Stimulated activated CD8-positive, alpha-beta memory T cell treated with anti-CD3 and anti-CD28 coated beads, Interleukin-15, amount 100 ng/mL, for 24 hours (primary cell): ENCODE data around the gene PPDPF.

ENCODE experiments used
- DNase-seq: peaks from one replicate; pipeline ENCODE4 v3.0.0-alpha.2; 2020; ENCODE audit warnings: low read depth

The PPDPF gene

DNA sequence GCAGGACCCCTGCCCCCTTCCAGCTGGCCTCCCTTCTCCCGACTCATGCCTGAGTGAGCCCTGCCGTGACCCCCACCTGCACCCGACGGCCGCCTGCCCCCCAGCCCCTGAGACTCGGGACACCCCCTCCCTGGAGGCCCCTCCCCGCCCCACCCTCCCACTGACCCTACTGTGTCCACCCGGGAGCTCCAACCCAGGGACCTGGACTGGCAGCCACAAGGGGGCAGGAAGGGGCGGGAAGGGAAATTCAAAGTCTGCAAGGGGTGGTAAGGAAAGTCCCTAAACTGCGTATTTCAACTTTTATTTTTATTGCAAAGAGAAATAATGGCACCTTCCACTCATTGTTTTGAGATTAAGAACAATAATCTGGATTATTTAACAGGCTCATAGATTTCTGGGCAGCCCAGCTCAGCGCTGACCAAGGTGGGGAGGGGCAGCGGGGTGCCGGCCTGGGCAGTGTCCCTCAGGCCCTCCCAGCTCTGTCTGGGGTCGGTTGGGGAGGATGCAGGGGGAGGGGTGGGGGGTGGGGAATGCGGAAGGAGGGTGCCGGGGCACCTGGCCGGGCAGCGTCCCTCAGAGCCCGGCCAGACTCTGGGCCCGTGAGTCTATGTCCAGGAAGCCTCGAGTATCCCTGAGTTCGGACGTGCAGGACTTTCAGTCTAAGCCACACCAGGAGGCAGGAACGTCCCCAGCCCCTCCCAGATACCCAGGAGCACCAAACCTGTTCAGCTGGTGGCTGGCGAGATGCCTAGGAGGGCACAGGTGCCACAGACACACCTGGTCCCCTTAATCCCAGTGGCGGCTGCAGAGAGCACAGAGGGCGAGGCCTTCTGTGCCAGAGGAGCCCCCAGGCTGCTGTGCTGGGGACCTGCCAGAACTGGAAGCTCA is 17.9 kb downstream of the PPDPF start:
- DNase-seq: no peak

DNA sequence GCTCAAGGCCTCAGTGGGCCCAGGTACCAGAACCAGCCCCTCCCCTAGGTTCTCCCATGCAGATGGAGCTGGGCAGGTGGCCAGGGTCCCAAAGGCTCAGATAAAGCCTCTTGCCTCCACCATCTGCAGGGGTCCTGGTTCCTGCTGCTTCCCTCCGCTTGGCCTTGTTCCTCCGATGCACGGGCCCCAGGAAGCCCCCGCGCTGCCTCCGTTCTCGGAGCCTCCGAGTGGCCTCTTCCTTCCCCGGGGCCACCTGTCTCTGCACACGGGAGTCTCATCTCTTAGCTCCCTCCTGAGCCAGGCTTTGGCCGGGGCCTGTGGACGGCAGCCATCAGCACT is 18.5 kb downstream of the PPDPF start:
- DNase-seq: no peak

DNA sequence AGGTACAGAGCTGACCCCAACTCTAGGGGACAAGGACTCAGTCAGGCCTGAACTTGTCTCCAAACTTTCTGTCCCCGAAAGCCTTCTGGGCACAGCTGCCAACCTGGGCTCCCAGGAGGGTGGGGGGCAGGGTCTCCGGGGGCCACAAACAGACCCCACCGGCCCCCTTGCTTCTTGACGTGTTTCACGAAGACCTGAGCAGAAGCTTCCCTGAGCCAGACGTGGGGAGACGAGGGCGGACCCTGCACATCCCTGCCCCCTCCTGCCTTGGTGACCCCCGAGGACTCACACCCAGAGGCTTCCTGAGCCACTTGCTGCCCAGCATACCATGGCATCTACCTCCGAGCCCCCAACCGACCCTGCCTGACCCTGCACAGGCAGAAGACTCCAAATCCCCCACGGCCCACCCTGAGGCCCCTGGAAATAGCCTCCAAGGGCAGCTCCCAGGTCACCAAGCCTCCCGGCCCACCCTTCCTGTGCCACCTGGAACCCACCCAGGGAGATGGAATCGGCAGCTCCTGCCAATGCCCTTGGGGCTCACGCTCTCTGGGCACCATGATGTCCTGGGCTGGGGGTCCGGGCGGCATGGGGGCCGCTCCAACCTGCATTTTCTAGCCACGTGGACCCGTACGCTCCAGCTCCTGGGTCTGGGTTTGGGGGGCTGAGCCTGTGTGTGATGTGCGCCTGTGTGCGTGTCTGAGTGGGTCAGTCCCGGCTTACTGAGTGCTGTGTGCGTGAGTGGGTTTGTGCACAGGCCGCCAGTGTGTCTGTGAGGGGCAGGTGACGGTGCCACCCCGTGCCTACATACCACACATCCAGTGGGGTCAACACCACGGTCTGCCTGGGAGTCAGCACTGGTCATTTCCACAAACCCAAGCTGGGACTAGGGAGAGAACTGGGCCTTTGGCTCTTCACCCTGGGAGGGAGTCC is 19.1 kb downstream of the PPDPF start:
- DNase-seq: no peak

DNA sequence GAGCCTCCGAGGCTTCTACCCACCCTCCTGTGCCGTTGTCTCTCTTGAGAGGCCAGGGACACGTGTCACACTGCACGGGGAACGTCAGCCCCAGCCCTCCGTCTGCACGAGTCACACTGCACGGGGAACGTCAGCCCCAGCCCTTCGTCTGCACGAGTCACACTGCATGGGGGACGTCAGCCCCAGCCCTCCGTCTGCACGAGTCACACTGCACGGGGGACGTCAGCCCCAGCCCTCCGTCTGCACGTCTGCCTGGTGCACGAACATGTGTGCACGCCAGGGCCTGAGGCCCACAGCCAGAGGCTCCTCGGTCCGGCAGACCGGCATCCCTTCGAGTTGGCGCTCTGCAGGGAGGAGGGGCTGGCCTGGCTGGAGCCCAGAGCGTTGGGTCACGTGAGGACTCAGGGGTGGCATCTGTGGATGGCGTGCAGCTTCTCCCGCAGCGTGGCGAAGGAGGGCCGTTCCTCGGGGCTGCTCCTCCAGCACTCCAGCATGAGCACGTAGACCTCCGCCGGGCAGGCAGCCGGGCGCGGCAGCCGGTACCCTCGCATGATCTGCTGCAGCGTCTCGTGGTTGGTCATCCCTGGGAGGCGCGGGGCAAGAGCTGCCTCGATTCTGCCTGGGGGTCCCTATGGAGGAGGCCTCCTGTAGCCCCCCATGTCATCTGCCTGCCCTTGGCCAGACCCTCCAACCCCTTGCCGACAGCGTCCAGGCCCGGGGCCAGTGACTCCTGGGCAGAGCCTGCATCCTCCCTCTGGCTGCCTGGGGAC is 20.0 kb downstream of the PPDPF start:
- no peak for DNase-seq

DNA sequence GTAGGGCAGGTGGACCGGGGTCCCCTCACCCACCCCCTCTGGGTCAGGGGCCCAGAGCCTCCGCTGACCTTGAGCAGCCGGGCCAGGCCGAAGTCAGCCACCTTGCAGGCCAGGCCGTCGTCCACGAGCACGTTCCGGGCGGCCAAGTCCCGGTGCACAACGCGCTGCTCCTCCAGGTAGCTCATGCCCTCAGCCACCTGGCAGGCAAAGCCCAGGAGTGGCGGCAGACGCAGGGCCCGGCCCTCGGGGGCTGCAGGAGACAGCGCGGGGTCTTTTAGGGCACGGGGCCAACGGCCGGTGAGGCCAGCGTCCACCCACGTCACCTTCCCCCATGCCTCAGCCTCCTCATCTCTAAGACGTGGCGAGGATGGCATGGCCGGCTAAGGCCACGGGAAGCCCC is 20.8 kb downstream of the PPDPF start:
- no peak for DNase-seq

DNA sequence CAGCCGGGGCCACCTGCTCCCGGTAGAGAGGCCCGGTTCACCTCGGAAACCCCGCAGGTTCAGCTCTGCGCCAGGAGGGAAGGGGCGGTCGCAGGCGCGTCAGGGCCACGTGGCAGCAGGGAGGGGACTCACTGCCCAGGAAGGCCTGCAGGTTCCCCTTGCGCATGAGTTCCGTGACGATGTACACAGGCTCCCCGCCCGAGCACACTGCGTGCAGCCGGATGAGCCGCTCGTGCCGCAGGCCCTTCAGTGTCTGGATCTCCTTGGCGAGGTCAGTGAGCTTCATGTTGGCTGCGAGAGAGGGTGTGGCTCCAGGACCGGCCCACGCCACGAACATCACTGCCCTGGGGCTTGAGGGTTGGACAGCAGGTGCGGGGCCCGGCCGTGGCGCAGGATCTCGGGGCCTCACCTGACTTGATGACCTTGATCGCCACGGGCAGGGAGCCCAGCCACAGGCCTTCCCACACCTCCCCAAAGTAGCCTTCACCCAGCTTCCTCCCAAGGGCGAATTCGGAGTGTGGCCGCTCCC is 21.5 kb downstream of the PPDPF start:
- no peak for DNase-seq

DNA sequence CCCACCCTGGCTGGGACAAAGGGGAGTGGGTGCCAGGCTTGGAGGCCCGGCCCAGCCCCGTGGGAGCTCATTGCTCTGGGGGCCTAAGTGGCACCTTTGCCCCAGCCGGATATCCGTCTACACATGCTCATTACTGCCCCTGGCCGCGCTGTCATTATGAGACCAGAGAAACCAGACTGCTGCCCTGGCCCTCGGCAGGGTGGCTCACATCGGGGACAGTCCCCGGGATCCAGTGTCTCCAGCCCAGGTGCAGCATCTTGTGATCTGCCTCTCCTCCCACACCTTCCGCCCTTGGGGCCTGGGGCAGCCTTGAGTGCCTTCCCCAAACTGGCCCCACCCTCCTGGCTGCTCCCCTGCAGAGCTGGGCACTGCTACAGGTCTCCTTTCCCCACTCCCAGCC is 22.1 kb downstream of the PPDPF start:
- no peak for DNase-seq

DNA sequence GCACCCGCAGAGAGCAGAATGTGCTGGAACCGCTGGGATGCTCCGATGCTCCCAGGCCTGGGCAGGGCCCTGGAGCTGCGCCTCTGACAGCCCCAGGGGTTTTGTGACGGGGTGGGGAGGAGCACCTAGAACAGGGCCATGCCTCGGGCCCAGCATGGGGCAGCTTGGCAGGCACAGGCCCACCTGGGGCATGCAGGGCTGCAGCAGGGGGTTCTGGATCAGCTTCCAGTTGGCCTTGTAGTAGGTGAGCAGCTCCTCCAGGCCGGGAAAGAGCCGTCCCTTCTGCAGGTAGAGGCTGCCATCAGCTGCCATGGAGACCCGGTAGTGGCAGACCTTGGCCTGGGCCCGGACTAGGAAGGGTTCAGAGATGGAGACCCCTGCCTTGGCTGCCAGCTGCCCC is 22.6 kb downstream of the PPDPF start:
- no peak for DNase-seq

DNA sequence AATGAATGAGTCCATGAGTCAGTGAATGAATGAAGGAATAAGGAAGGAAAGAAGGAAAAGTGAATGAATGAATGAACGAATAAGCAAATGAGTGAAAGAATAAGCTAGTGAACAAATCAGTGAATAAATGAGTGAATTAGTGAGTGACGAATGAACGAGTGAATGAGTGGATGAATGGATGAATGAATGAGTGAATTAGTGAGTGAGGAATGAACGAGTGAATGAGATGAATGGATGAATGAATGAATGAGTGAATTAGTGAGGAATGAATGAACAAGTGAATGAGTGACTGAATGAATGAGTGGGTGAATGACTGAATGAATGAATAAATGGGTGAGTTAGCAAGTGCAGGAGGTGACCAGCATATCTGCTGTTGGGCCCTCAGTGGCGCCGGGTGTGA is 23.2 kb downstream of the PPDPF start:
- no peak for DNase-seq

DNA sequence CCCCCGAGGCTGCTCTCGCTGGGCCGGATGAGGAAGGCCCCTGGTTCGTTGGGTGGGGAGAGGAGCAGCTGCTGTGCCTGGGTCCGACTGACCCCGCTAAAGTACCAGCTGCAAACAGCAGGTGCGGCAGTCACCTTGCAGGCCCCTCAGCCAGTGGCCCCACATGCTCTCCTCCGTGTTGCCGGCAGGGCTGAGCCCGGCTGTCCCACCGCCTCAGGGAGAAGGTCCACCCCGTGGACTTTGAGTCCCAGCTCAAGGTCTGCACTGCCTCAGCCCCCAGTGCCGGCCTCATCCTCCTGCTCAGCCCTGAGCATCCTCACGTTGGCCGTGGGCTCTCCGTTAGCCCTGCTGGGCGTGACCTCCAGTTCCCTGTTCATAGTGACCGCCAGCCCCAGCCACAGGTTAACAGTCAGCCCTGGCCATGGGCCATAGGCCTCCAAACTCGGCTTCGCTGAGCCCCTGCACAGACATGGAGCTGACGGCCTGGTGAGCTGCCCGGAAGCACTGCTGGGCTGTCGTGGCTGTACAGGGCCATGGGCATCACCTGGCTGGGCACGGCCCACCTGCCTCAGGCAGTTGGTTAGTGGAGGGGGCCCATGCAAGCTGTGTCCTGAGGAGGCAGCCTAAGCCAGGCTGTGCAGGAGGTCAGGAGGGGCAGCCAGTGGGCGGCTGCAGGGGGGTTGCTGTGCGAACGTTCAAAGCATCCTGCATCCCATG is 23.8 kb downstream of the PPDPF start:
- no peak for DNase-seq

DNA sequence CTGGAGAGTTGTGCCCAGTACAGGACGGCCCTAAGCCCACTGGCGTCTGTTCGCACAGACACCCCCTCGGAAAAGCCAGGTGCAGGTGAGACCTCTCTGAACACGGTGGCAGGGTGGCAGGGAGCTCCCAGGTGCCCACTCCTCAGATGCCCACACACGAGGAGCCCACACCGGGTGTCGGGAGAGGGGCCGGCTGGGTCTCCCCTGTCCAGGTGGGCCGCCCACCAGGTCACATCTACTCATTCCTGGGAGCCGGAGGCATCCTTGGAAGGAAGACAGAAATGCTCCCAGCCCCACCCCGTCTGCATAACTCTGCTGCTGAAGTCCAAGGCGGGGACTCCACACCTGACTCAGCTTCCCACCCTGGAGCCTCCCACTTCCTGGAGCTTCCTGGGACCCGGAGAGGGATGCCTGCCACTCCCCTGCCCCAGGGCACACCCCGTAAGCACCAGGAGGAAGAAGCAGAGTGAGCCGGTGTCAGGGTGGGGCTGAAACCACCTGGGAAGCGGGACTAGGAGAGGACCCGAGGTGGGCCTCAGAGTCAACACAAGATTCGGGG is 24.5 kb downstream of the PPDPF start:
- DNase-seq: no peak

DNA sequence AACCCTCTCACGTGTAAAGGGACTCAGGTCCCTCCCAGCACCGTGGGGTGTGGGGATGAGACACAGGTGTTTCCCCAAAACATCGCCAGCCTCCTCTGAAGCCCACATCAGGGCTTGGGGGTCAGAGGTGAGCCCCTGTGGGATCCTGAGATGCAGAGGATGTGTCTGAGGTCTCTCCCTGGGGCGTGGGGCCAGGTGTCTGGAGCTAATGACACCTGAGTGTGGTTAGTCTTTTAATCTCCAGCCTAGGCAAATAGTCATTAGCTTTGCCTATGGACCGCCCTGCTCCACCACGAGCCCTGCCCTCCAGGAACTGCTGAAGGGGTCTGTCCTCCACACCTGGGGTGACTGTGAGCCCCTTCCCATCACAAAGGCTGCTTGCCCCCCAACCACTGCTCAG is 25.2 kb downstream of the PPDPF start:
- no peak for DNase-seq

DNA sequence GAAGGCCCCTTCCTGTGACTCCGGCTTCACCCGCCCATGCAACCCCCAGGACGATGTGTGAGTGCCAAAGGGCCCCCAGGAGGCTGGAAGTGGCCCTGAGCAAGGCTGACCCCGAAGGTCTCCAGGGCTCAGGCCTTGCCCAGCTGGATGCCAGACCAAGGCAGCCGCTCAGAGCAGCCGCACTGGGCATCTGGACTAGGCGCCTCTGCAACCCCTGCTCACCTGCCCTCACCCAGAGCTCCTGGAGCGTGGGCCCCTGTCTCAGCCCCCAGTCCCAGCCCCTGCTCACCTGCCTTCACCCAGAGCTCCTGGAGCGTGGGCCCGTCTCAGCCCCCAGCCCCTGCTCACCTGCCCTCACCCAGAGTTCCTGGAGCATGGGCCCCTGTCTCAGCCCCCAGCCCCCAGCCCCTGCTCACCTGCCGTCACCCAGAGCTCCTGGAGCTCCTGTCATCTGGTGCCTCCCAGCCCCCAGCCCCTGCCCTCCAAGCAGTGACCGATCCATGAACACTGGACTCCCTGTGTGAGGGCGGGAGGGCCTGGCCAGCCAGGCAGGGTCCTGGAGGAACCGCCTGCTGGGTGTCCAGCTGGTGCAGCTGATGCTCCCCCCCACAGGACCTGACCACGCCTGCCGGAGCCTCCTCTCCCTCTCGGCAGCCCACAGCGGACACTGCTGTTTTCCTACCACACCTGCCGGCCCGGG is 25.8 kb downstream of the PPDPF start:
- no peak for DNase-seq

DNA sequence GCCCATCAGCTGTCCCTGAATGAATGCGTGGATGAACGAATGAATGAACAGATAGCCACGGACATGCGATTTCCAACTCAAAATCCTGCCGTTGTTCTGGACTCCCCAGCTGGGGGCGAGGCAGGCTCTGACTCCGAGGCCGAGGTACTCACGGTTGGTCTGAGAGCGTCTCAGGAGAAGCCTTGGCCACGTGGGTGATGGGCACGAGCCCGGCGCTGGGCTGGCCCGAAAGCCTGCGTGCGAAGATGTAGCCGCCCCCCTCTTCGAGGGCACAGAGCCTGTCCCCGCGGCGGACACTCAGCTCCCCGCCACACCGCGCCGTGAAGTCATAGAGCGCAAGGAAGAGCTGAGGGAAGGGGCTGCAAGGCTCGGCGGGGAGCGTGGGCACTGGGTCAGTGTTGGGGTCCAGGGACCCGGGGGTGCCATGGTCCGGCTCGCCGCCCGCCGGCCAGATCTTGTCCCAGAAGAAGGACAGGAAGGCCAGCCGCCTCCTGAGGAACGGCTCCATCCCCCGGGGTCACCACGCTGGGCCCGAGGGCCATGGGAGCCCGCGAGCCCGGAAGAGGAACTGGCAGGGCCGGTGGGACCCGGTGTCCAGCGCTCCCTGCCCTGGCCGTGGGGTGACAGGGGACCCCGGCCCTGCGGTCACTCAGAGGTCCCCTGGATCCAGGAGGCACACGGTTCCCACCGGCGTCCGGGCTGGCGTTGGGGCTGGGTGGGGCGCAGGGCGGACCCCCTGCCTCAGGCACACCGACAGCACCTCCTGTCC is 26.6 kb downstream of the PPDPF start:
- DNase-seq: no peak

DNA sequence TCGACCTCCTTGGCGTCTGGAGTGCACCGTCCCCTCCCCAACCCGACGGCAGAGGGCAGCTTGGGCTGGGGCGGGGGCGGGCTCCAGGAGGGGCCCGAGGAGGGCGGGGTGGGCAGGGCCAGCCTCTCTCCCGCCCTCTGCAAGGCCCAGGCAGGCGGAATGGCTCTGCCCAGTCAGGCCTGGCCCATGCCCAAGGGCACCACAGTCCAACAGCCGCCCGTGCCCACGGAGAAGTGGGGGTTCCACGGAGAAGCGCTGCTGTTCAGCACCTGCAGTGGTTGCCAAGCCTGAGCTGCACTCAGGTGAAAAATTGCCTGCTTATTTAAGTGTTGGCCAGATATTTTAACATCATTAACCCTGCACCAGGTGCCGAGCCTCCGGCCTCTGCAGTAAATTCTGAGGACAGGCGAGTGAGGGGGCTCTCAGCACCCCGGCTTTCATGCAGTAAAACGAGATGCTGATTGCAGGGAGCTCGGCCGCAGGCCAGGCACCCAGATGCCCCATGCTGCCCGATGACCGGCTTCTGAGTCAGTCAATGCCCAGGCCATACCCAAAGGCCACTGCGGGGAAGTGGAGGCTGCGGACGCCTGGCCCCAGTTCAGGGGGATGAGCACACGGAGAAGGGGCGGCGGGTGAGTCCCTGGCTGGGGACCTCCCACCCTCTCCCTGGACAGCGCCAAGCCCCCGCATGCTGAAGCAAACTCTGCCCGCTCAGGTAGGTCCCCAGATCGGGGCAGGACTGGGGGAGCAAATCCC is 27.3 kb downstream of the PPDPF start, which contains the start of gene SRMS:
TSS of gene SRMS (minus strand) at position 25 of the 756 bp plus-strand sequence. CDS start 286 bp downstream, outside the sequence.
- DNase-seq: no peak

DNA sequence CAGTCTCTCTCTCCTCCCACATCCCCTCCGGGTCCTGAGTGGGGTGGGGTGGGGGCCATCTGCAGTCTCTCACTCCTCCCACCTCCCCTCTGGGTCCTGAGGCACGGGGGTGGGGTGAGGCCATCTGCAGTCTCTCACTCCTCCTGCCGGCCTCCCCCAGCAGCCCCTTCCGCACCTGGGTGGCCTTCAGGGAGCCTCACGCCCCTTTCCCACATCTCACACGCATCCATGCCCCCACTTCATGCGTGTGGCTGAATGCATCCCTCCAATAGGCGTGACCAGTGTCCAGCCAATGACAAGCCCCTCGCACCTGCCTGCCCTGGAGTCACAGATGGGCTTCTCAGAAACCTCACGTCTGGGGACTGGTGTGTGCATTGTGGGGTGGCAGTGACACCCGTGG is 28.0 kb downstream of the PPDPF start:
- DNase-seq: no peak

DNA sequence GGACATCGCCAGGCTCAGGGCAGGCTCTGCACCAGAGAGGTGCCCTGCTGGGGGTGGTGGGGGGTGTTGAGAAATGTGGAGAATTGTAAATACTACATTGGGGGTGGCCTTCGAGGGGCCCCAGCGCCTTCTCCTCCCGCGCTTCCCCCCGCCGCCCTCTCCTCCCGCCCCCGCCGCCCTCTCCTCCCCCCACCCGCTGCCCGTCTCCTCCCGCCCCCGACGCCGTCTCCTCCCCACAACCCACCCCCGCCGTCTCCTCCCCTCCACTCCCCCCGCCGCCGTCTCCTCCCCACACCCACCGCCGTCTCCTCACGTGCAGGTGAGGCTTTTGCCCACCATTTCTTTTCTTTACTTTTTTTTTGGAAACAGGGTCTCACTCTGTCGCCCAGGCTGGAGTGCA is 28.5 kb downstream of the PPDPF start:
- no peak for DNase-seq

DNA sequence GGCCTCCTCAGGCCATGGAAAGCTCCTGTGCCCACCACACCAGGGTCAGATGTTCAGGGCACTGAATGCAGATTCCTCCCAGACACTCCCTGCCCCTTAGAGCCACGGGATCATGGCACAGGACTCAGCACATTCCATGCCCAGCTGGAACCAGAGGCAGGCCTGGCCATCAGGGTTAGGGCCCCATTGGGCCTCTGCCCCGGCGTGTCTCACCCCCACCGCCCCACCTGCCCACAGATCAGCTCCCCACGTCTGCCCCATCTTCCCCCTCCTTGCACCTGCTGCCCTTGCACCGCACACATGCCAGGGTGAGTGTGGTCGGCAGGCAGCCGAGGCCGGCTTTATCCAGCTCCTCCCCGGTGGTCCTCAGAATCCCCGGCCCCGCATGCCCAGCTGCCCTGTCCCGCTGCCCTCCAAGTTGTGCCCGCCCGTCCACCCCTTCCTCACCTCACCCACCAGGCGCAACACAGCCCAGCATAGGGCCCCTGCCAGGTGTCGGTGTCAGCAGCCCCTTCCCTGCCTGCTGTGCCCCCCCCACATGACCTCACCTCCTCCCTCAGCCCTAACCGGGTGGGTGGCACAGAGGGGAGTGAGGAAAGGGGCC is 29.2 kb downstream of the PPDPF start:
- DNase-seq: no peak
